ENCODE data around the gene APOL6. TPM values are rescaled to one million over a fixed set of nuclear protein-coding genes. Genes with fewer than 3 reads are reported as not detected.
"Not testable (repeated sequence)": the region's sequence is repeated elsewhere in the genome, so short reads cannot be mapped to it uniquely, and the experiment has no call there.

The APOL6 gene
- total and polyA plus RNA-seq, 2 donors (not counting 1 experiment from before 2014, with no cell fraction given): 18.7 to 58.3 TPM

DNA sequence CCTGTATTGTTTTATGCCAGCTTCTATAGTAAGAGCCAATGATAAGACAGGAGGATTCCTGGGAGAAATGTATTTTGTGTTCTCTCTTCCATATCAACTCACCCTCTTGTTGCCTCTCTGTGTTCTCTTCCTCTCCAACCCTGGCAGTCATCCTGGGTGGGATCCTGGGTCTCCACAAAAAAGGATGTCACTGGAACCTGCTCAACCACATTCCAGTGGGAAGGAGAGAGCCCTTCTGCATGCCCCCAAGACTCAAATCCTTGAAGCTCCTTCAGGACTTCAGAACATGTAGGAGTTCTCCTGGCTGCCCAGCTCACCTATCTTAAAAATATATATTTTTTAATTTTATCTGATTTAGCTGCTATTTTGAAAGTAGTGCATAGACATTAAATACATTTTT is 26.1 kb downstream of the APOL6 start:
- Histone ChIP-seq H3K79me2 (ENCODE audit: control insufficient read depth, insufficient read depth, low read length) (no peaks in the 10 kb centered on the region), H4K20me1 (ENCODE audit: control insufficient read depth, extremely low read depth, insufficient read depth, low read length) (no peaks in the 10 kb centered on the region), H2AFZ (ENCODE audit: low read length) (no peak overlapping the region), H3K9ac (ENCODE audit: insufficient read depth, low read length) (no peak overlapping the region), H3K27me3 (ENCODE audit: control insufficient read depth, insufficient read depth, low read length) (no peaks in the 10 kb centered on the region), H3K27ac (ENCODE audit: insufficient read depth, low read length) (no peak overlapping the region), H3K4me3 (replicated peaks in 1 of 4; ENCODE audit: control extremely low read depth in 1 of 4, insufficient read depth in 1 of 4, low read depth in 3 of 4, low read length in 4 of 4) (no peak overlapping the region), H3K36me3 (ENCODE audit: control insufficient read depth, insufficient read depth, low read length) (no peaks in the 10 kb centered on the region), H3K4me2 (ENCODE audit: extremely low read depth, insufficient read depth, low read length) (no peak overlapping the region), H3K9me3 (ENCODE audit: control insufficient read depth, insufficient read depth, low read depth, low read length) (no peaks in the 10 kb centered on the region), H3K4me1 (ENCODE audit: control insufficient read depth, extremely low read depth, insufficient read depth, low read length) (no peaks in the 10 kb centered on the region)
- TF ChIP-seq, protein P1, sequence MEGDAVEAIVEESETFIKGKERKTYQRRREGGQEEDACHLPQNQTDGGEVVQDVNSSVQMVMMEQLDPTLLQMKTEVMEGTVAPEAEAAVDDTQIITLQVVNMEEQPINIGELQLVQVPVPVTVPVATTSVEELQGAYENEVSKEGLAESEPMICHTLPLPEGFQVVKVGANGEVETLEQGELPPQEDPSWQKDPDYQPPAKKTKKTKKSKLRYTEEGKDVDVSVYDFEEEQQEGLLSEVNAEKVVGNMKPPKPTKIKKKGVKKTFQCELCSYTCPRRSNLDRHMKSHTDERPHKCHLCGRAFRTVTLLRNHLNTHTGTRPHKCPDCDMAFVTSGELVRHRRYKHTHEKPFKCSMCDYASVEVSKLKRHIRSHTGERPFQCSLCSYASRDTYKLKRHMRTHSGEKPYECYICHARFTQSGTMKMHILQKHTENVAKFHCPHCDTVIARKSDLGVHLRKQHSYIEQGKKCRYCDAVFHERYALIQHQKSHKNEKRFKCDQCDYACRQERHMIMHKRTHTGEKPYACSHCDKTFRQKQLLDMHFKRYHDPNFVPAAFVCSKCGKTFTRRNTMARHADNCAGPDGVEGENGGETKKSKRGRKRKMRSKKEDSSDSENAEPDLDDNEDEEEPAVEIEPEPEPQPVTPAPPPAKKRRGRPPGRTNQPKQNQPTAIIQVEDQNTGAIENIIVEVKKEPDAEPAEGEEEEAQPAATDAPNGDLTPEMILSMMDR (conservative IDR thresholded peaks at IDR 0.05 in 1 of 2, IDR thresholded peaks at IDR 0.05 in 1 of 2; ENCODE audit: low read depth in 1 of 2, low read length in 2 of 2): no peak
- TF ChIP-seq EZH2 (IDR thresholded peaks at IDR 0.05; ENCODE audit: low read length, missing control alignments): no peak
- no peak for DNase-seq (ENCODE audit: low read depth in 2 of 2)

GRCh38 chr22:35676065-35676464 is 27.8 kb downstream of the APOL6 start:
- not testable (repeated sequence) for H3K4me3 ChIP-seq (replicated peaks in 1 of 4; ENCODE audit: control extremely low read depth in 1 of 4, insufficient read depth in 1 of 4, low read depth in 3 of 4, low read length in 4 of 4); H3K27ac ChIP-seq (ENCODE audit: insufficient read depth, low read length); DNase-seq (ENCODE audit: low read depth in 2 of 2); H3K4me1 ChIP-seq (ENCODE audit: control insufficient read depth, extremely low read depth, insufficient read depth, low read length); H3K9ac ChIP-seq (ENCODE audit: insufficient read depth, low read length); H3K36me3 ChIP-seq (ENCODE audit: control insufficient read depth, insufficient read depth, low read length); H2AFZ ChIP-seq (ENCODE audit: low read length); H4K20me1 ChIP-seq (ENCODE audit: control insufficient read depth, extremely low read depth, insufficient read depth, low read length); H3K4me2 ChIP-seq (ENCODE audit: extremely low read depth, insufficient read depth, low read length); H3K9me3 ChIP-seq (ENCODE audit: control insufficient read depth, insufficient read depth, low read depth, low read length); H3K79me2 ChIP-seq (ENCODE audit: control insufficient read depth, insufficient read depth, low read length); H3K27me3 ChIP-seq (ENCODE audit: control insufficient read depth, insufficient read depth, low read length)

DNA sequence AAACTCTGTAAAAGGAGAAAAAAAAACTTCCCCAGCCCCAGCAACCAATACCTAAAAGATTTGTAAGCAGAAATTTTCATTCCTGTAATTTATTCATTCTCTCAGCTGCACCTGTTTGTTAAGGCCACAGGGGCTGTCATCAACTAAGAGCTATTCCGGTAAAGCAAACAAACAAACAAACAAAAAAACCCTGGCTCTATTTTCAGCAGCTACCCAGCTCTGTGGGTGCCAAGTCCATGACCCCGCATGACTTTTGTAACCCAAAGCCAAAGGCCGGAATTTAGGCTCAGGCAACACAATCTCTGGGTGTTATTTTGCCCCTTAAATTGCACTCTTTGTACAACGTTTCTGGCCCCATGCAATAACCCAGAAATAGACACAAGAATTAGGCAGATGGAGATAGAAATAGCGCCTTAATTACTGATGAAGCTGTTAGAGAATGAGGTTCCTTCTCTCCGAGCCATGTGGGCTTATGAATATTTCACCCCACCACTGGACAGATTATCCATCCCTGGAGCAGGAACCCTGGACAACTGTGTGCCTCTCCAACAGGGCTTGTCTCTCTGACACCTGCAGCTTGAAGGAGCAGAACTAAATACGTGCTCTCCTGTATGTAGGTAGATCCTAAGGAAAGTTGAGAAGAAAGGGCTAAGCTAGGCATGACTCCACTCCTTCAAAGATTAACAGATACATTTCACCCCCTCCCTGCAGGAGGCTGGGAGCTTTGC is 29.4 kb downstream of the APOL6 start:
- Histone ChIP-seq H3K4me2 (ENCODE audit: extremely low read depth, insufficient read depth, low read length) (no peak overlapping the region), H4K20me1 (ENCODE audit: control insufficient read depth, extremely low read depth, insufficient read depth, low read length) (no peaks in the 10 kb centered on the region), H2AFZ (ENCODE audit: low read length) (no peak overlapping the region), H3K36me3 (ENCODE audit: control insufficient read depth, insufficient read depth, low read length) (no peaks in the 10 kb centered on the region), H3K4me1 (ENCODE audit: control insufficient read depth, extremely low read depth, insufficient read depth, low read length) (no peaks in the 10 kb centered on the region), H3K79me2 (ENCODE audit: control insufficient read depth, insufficient read depth, low read length) (no peaks in the 10 kb centered on the region), H3K9ac (ENCODE audit: insufficient read depth, low read length) (no peak overlapping the region), H3K27me3 (ENCODE audit: control insufficient read depth, insufficient read depth, low read length) (no peaks in the 10 kb centered on the region), H3K27ac (ENCODE audit: insufficient read depth, low read length) (no peak overlapping the region), H3K9me3 (ENCODE audit: control insufficient read depth, insufficient read depth, low read depth, low read length) (no peaks in the 10 kb centered on the region), H3K4me3 (replicated peaks in 1 of 4; ENCODE audit: control extremely low read depth in 1 of 4, insufficient read depth in 1 of 4, low read depth in 3 of 4, low read length in 4 of 4) (no peak overlapping the region)
- DNase-seq (ENCODE audit: low read depth in 2 of 2): no peak
- TF ChIP-seq, protein P1 (conservative IDR thresholded peaks at IDR 0.05 in 1 of 2, IDR thresholded peaks at IDR 0.05 in 1 of 2; ENCODE audit: low read depth in 1 of 2, low read length in 2 of 2): no peak
- TF ChIP-seq EZH2 (IDR thresholded peaks at IDR 0.05; ENCODE audit: low read length, missing control alignments): no peak

Measured in fibroblast of lung (primary cell).